LNCaP clone FGC (cell line): Measurements from ENCODE around the gene PPP1CA.

Experiments used
- DNase-seq: peaks from one replicate; pipeline ENCODE4 v3.0.0-alpha.2; 2011; ENCODE audit warnings: low read depth
- H3K4me3 ChIP-seq: 2 replicates; pipeline ENCODE4 v1.5.1; 2011; ENCODE audit warnings: mild to moderate bottlenecking, low read depth, low read length, control low read depth
- CTCF ChIP-seq: IDR thresholded peaks from 2 replicates; pipeline ENCODE4 v1.5.1; 2012; ENCODE audit warnings: mild to moderate bottlenecking; ENCODE audit not compliant: control insufficient read depth, insufficient read depth; ENCODE audit errors: extremely low read depth

PPP1CA gene

GRCh38 chr11:67412495-67413179, 11.0 kb upstream of the PPP1CA start:
- no peak for TF ChIP-seq CTCF
- H3K4me3 ChIP-seq: no peak overlapping the region
- no peak for DNase-seq

- DNase-seq: no peak
- TF ChIP-seq CTCF: no peak
- H3K4me3 ChIP-seq: no peak overlapping the region
Observed at GRCh38 chr11:67411785-67412152, 10.1 kb upstream of the PPP1CA start.

GRCh38 chr11:67410984-67411784, 9.5 kb upstream of the PPP1CA start:
- no peak for DNase-seq
- TF ChIP-seq CTCF: no peak
- H3K4me3 ChIP-seq: no peak overlapping the region

- no peak overlapping the region for H3K4me3 ChIP-seq
- TF ChIP-seq CTCF: no peak
- no peak for DNase-seq
Observed at GRCh38 chr11:67410369-67410831, 8.7 kb upstream of the PPP1CA start.

- DNase-seq: no peak
- no peak for TF ChIP-seq CTCF
- H3K4me3 ChIP-seq: no peak overlapping the region
Observed at GRCh38 chr11:67409781-67410368, 8.2 kb upstream of the PPP1CA start.

- no peak for TF ChIP-seq CTCF
- DNase-seq: no peak
- no peak overlapping the region for H3K4me3 ChIP-seq
Observed at GRCh38 chr11:67409261-67409666, 7.6 kb upstream of the PPP1CA start.
